ENCODE data around the gene EVL.
"Not testable (repeated sequence)": the region's sequence is repeated elsewhere in the genome, so short reads cannot be mapped to it uniquely, and the experiment has no call there.

The EVL gene

GRCh38 chr14:100049220-100049619 is 16.0 kb upstream of the EVL start:
- Mint-ChIP-seq H3K9me3 (no peaks in the 10 kb centered on the region), H3K36me3 (no peaks in the 10 kb centered on the region), H3K27ac (no peak overlapping the region), H3K4me1 (peaks cover 0 to 7% of the 10 kb centered on the region in 2 donors), H3K4me3 (no peak overlapping the region), H3K27me3 (no peaks in the 10 kb centered on the region)
- ATAC-seq (replicated peaks) (no peak), DNase-seq (no peak)

DNA sequence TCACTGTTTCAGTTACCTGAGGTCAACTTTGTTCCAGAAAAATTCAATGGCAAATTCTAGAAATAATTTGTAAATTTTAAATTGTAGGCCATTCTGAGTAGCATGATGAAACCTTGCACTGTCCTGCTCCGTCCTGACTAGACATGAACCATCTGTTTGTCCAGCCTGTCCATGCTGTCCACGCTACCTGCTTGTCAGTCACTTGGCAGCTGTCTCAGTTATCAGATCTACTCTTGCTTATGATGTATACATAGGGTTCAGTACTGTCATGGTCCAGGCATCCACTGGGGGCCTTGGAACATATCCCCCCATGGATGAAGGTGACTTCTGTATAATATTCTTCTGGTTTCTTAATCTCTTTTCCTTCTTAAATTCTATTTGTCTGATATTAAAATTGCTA is 14.1 kb upstream of the EVL start:
- H3K27me3 Mint-ChIP-seq = no peaks in the 10 kb centered on the region
- no peak overlapping the region for H3K4me3 Mint-ChIP-seq
- ATAC-seq (replicated peaks) (no peak), DNase-seq (no peak)
- peaks cover 7 to 22% of the 10 kb centered on the region in 2 donors for H3K4me1 Mint-ChIP-seq
- H3K36me3 Mint-ChIP-seq = no peaks in the 10 kb centered on the region
- no peaks in the 10 kb centered on the region for H3K9me3 Mint-ChIP-seq
- peak overlapping the region; percentile 48 for H3K27ac Mint-ChIP-seq

- no peaks in the 10 kb centered on the region for H3K36me3 Mint-ChIP-seq
- no peaks in the 10 kb centered on the region for H3K27me3 Mint-ChIP-seq
- no peak overlapping the region for H3K27ac Mint-ChIP-seq
- peaks cover 7 to 26% of the 10 kb centered on the region in 2 donors for H3K4me1 Mint-ChIP-seq
- no peak for ATAC-seq (replicated peaks)
- H3K9me3 Mint-ChIP-seq = no peaks in the 10 kb centered on the region
- no peak for DNase-seq
- H3K4me3 Mint-ChIP-seq = no peak overlapping the region
Measured at GRCh38 chr14:100051543-100051942, 13.7 kb upstream of the EVL start.

GRCh38 chr14:100052819-100053218 is 12.4 kb upstream of the EVL start:
- H3K4me1 Mint-ChIP-seq = peaks cover 12 to 39% of the 10 kb centered on the region in 2 donors
- no peak overlapping the region for H3K4me3 Mint-ChIP-seq
- H3K36me3 Mint-ChIP-seq = no peaks in the 10 kb centered on the region
- H3K9me3 Mint-ChIP-seq = no peaks in the 10 kb centered on the region
- ATAC-seq (replicated peaks) (no peak), DNase-seq (no peak)
- no peaks in the 10 kb centered on the region for H3K27me3 Mint-ChIP-seq
- H3K27ac Mint-ChIP-seq = no peak overlapping the region

GRCh38 chr14:100054316-100055075 is 10.7 kb upstream of the EVL start:
- no peaks in the 10 kb centered on the region for H3K27me3 Mint-ChIP-seq
- peak overlapping the region; percentile 56 for H3K27ac Mint-ChIP-seq
- peaks cover 27 to 50% of the 10 kb centered on the region in 2 donors for H3K4me1 Mint-ChIP-seq
- peak overlapping the region in 1 of 2 donors; percentile 49 for H3K4me3 Mint-ChIP-seq
- H3K36me3 Mint-ChIP-seq = no peaks in the 10 kb centered on the region
- peak; percentile 89 to 93 for ATAC-seq (replicated peaks)
- H3K9me3 Mint-ChIP-seq = no peaks in the 10 kb centered on the region
- DNase-seq = peak; percentile 35

DNA sequence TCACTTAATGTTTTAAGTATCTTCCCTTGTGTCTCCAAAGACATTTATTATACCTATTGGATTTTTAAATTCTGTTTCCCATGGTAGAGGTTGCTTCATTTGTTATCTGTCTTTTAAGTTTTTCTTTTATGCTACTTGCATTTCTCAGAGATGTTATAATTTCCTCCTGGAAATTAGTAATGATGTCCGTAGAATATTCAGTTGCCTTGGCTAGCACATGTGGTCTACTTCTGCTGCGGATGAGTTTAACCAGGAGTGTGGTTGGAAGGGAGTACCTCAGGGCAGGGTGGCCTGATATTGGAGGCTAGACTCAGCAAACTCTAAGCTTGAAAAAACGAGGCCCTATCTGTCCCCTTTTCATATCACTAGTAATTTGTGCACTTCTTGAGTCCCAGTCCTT is 8.8 kb upstream of the EVL start:
- Mint-ChIP-seq H3K36me3 (no peaks in the 10 kb centered on the region), H3K4me1 (peaks cover 31 to 64% of the 10 kb centered on the region in 2 donors), H3K9me3 (no peaks in the 10 kb centered on the region), H3K27ac (no peak overlapping the region), H3K27me3 (no peaks in the 10 kb centered on the region), H3K4me3 (no peak overlapping the region)
- DNase-seq (no peak), ATAC-seq (replicated peaks) (no peak)

DNA sequence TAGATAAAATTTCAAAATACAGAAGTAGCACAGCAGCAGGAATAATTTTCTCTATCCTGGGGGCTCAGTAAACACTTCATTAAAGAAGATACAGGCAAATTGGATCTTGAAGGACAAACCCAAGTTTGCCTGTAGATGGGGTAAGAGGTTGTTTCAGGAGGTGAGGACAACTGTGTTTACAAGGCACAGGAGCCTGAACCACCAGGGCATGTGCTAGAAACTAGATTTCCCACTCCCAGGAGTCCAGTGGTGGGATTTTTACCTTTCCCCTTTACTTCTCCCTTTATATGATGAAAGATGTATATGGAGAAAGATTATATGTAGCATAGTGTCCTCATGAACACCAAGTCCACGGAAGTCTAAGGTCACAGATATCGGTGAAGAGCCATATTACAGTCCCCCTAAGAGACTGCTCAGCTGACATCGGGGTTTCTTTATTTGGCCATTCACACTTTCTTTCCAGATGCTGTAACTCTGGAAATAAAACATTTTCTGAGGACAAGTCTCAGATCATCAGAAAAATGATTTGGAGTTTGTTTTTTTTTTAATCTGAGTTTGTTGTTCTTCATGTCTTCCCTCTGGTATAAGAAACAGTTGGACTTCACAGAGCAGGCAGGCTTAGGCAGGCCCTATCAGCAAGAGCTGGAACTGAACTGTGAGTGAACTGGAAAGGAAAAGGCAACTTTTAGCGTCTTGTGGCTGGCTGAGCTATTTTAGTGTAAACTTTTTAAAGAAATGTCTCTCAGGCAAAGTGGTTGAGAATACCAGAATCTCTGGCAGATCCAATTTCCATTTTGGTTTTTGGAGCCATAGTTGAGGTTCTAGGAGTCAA is 8.0 kb upstream of the EVL start:
- peak; percentile 56 for ATAC-seq (replicated peaks)
- Mint-ChIP-seq H3K36me3 (no peaks in the 10 kb centered on the region), H3K27me3 (no peaks in the 10 kb centered on the region), H3K4me3 (peak overlapping the region in 1 of 2 donors; percentile 16), H3K4me1 (peaks cover 35 to 70% of the 10 kb centered on the region in 2 donors), H3K9me3 (no peaks in the 10 kb centered on the region), H3K27ac (peak overlapping the region; percentile 84)
- no peak for DNase-seq

GRCh38 chr14:100058777-100059437 is 6.3 kb upstream of the EVL start:
- H3K36me3 Mint-ChIP-seq = no peaks in the 10 kb centered on the region
- ATAC-seq (replicated peaks) (peak; percentile 37 to 43), DNase-seq (no peak)
- peak overlapping the region in 1 of 2 donors; percentile 12 for H3K4me3 Mint-ChIP-seq
- peaks cover 47 to 87% of the 10 kb centered on the region in 2 donors for H3K4me1 Mint-ChIP-seq
- H3K9me3 Mint-ChIP-seq = peaks cover 0 to 2% of the 10 kb centered on the region in 2 donors
- peak overlapping the region; percentile 91 for H3K27ac Mint-ChIP-seq
- no peaks in the 10 kb centered on the region for H3K27me3 Mint-ChIP-seq

GRCh38 chr14:100059438-100059781 is 5.8 kb upstream of the EVL start:
- H3K4me1 Mint-ChIP-seq = peaks cover 49 to 89% of the 10 kb centered on the region in 2 donors
- DNase-seq (no peak), ATAC-seq (replicated peaks) (no peak)
- H3K9me3 Mint-ChIP-seq = peaks cover 0 to 2% of the 10 kb centered on the region in 2 donors
- H3K4me3 Mint-ChIP-seq = no peak overlapping the region
- H3K27me3 Mint-ChIP-seq = no peaks in the 10 kb centered on the region
- H3K36me3 Mint-ChIP-seq = no peaks in the 10 kb centered on the region
- peak overlapping the region; percentile 91 for H3K27ac Mint-ChIP-seq

GRCh38 chr14:100060760-100061159 is 4.5 kb upstream of the EVL start:
- no peaks in the 10 kb centered on the region for H3K27me3 Mint-ChIP-seq
- ATAC-seq (replicated peaks) (no peak), DNase-seq (no peak)
- H3K27ac Mint-ChIP-seq = peak overlapping the region; percentile 76
- peaks cover 49 to 87% of the 10 kb centered on the region in 2 donors for H3K4me1 Mint-ChIP-seq
- no peak overlapping the region for H3K4me3 Mint-ChIP-seq
- no peaks in the 10 kb centered on the region for H3K36me3 Mint-ChIP-seq
- peaks cover 0 to 2% of the 10 kb centered on the region in 2 donors for H3K9me3 Mint-ChIP-seq

DNA sequence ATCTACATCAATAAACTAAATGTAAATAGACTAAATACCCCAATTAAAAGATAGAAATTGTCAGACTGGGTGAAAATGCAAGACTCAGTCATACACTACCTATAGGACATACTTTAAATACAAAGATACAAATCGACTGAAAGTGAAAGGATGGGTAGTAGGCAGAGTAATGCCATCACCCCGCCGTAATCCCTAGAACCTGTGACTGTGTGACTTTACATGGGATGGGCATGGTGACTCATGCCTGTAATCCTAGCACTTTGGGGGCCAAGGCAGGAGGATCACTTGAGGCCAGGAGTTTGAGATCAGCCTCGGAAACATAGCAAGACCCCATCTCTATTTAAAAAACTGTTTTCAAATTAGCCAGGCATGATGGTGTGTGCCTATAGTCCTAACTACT is 2.6 kb upstream of the EVL start:
- DNase-seq (no peak), ATAC-seq (replicated peaks) (no peak)
- Mint-ChIP-seq H3K4me1 (peaks cover 54 to 79% of the 10 kb centered on the region in 2 donors), H3K36me3 (peaks cover 0 to 4% of the 10 kb centered on the region in 2 donors), H3K9me3 (peaks cover 0 to 2% of the 10 kb centered on the region in 2 donors), H3K27me3 (no peaks in the 10 kb centered on the region), H3K27ac (peak overlapping the region; percentile 53), H3K4me3 (peak overlapping the region in 1 of 2 donors; percentile 17)

DNA sequence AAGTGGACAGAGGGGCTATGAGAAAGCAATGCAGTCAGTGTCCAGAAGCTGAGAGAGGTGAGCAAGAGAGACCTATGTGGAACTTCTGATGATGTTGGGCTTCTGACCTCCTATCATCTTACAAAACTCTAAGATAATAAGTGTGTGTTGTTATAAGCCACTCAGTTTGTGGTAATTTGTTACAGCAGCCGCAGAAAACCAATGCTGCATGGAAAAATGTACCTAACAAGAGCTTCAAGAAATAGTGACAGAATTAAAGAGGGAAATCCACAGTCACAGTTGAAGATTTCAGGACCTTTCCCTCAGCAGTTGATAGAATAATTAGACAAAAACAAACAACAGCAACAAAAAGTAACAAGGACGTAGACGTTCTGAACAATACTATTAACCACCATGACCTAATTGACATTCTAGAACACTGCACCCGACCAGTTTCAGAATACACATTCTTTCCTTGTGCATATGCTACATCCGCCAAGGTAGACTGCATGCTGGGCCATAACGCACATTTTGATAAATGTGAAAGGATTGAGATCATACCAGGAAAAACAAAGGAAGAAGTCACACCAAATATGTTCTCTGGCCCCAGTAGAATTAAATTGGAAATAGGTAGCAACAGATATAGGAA is 1.8 kb upstream of the EVL start:
- no peak for DNase-seq
- peaks cover 56 to 79% of the 10 kb centered on the region in 2 donors for H3K4me1 Mint-ChIP-seq
- ATAC-seq (replicated peaks) = no peak
- peak overlapping the region; percentile 91 for H3K27ac Mint-ChIP-seq
- H3K27me3 Mint-ChIP-seq = no peaks in the 10 kb centered on the region
- peak overlapping the region in 1 of 2 donors; percentile 50 for H3K4me3 Mint-ChIP-seq
- peaks cover 0 to 2% of the 10 kb centered on the region in 2 donors for H3K9me3 Mint-ChIP-seq
- H3K36me3 Mint-ChIP-seq = peaks cover 0 to 12% of the 10 kb centered on the region in 2 donors

DNA sequence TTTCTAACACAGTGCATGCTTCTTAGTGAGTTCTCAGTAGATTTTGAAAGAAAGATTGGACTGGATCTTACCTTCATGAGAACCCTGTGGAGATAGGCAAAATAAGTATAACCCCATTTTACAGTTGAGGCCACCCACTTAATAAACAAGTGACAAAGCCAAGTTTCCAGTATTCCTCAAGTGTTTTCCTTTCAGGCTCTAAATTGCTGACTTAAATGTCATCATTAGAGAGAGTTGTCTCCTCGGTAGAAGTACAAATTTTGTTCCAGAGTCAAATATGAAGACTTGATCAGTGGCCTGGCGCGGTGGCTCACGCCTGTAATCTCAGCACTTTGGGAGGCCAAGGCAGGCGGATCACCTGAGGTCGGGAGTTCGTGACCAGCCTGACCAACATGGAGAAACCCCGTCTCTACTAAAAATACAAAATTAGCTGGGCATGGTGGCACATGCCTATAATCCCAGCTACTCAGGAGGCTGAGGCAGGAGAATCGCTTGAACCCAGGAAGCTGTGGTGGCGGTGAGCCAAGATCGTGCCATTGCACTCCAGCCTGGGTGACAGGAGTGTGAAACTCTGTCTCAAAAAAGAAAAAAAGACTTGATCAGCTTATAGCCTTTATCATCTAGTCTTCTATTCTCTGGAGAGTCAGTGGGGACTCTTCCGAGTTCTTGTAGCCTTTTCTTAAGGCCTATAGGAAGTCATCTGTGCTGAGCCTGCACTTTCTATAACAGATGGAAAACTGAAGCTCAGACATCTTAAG is 708 bp upstream of the EVL start:
- H3K9me3 Mint-ChIP-seq, DNase-seq, H3K27me3 Mint-ChIP-seq: not testable (repeated sequence)
- peak overlapping the region; percentile 99 for H3K27ac Mint-ChIP-seq
- peaks cover 55 to 79% of the 10 kb centered on the region in 2 donors for H3K4me1 Mint-ChIP-seq
- H3K4me3 Mint-ChIP-seq = peak overlapping the region; percentile 77 to 88
- peaks cover 0 to 16% of the 10 kb centered on the region in 2 donors for H3K36me3 Mint-ChIP-seq
- peak; percentile 28 to 36 for ATAC-seq (replicated peaks)

Measured in stimulated activated naive B cell treated with anti-CD40 and anti-IgM and Interleukin-4, amounts not matched to agents 10 μg/mL and 1 μg/mL and 100 μg/mL, for 72 hours (primary cell).